ENCODE data around the gene MEIS1.

- TF ChIP-seq JUN (IDR thresholded peaks at IDR 0.05; ENCODE audit: borderline replicate concordance, insufficient read depth, insufficient read length, low read depth) (peak; percentile 82), CTCF (IDR thresholded peaks at IDR 0.05; ENCODE audit: extremely low read depth in 1 of 2, insufficient read depth in 1 of 2, low read depth in 1 of 2, low read length in 2 of 2) (no peak), EZH2 (IDR thresholded peaks at IDR 0.05; ENCODE audit: borderline replicate concordance, low read depth, low read length, severe bottlenecking) (no peak), GATA2 (IDR thresholded peaks at IDR 0.05; ENCODE audit: insufficient read depth, insufficient read length, low read depth, low read length) (no peak), POLR2AphosphoS5 (IDR thresholded peaks at IDR 0.05; ENCODE audit: insufficient read depth, low read depth, low read length) (no peak), FOS (IDR thresholded peaks at IDR 0.05; ENCODE audit: borderline replicate concordance, insufficient read depth, low read length) (peak; percentile 48), POLR2A (IDR thresholded peaks at IDR 0.05; ENCODE audit: low read depth, low read length) (no peak), MYC (IDR thresholded peaks at IDR 0.05; ENCODE audit: low read depth, low read length) (no peak), MAX (IDR thresholded peaks at IDR 0.05; ENCODE audit: insufficient read depth, insufficient read length) (no peak)
Observed at GRCh38 chr2:66477135-66477842, 42.4 kb downstream of the MEIS1 start.

Measured in endothelial cell of umbilical vein (primary cell).